Activated naive CD4-positive, alpha-beta T cell treated with Interleukin-2 at 50 U/mL for 16 hours (primary cell): ENCODE results near the gene NVL.
"Not testable (repeated sequence)": the region's sequence is repeated elsewhere in the genome, so short reads cannot be mapped to it uniquely, and the experiment has no call there.

Experiments used
- DNase-seq: peaks from one replicate; pipeline ENCODE4 v3.0.0-alpha.2; 2020

The NVL gene

GRCh38 chr1:224223819-224224714, 105.9 kb downstream of the NVL start:
- no peak for DNase-seq

- no peak for DNase-seq
These were observed 110.3 kb downstream of the NVL start for GRCh38 chr1:224219612-224220059.

- no peak for DNase-seq
These were observed 110.9 kb downstream of the NVL start for GRCh38 chr1:224219011-224219611.

- no peak for DNase-seq
These were observed 112.0 kb downstream of the NVL start for GRCh38 chr1:224217655-224218623.

- no peak for DNase-seq
These were observed 113.6 kb downstream of the NVL start for GRCh38 chr1:224216382-224216781.

- no peak for DNase-seq
These were observed 116.4 kb downstream of the NVL start for GRCh38 chr1:224213438-224214119.

- no peak for DNase-seq
These were observed 117.3 kb downstream of the NVL start for GRCh38 chr1:224212618-224213061.

- no peak for DNase-seq
These were observed 118.6 kb downstream of the NVL start for GRCh38 chr1:224211206-224211962.

GRCh38 chr1:224205931-224206538, 123.9 kb downstream of the NVL start:
- DNase-seq = not testable (repeated sequence)

GRCh38 chr1:224205438-224205840, 124.5 kb downstream of the NVL start:
- DNase-seq = peak; percentile 31

GRCh38 chr1:224203243-224204016, 126.5 kb downstream of the NVL start:
- no peak for DNase-seq

GRCh38 chr1:224201853-224202252, 128.1 kb downstream of the NVL start:
- no peak for DNase-seq

- DNase-seq = no peak
These were observed 128.6 kb downstream of the NVL start for GRCh38 chr1:224201383-224201782.

- DNase-seq = no peak
These were observed 130.3 kb downstream of the NVL start for GRCh38 chr1:224199679-224200078.

- no peak for DNase-seq
These were observed 131.4 kb downstream of the NVL start for GRCh38 chr1:224198572-224198971.

GRCh38 chr1:224196813-224197600, 133.0 kb downstream of the NVL start:
- DNase-seq = no peak

- DNase-seq = no peak
These were observed 136.5 kb downstream of the NVL start for GRCh38 chr1:224193319-224193966.

- no peak for DNase-seq
These were observed 137.7 kb downstream of the NVL start for GRCh38 chr1:224192082-224192788.
